Esophagus squamous epithelium (tissue), 5 donors: Measurements from ENCODE around the gene RPP30. TPM values are rescaled to one million over a fixed set of nuclear protein-coding genes. Genes with fewer than 3 reads are reported as not detected.
A peak's percentile ranks its signal among the peaks of the same experiment; 100 is the strongest.
"Not testable (repeated sequence)": the region's sequence is repeated elsewhere in the genome, so short reads cannot be mapped to it uniquely, and the experiment has no call there.

Experiments used
- DNase-seq: peaks from one replicate; lab custom pipeline; 2025; lab: John Stamatoyannopoulos, UW
- H3K27ac ChIP-seq, 4 donors: fragments of 200-600 bp; sonication (generic); one replicate each; pipeline ENCODE4 v1.5.1; 2016 to 2019; ENCODE audit warnings: mild to moderate bottlenecking in 1 of 4
- H3K27me3 ChIP-seq, 4 donors: fragments of 200-600 bp; sonication (generic); 1 replicate in 3 of 4; 2 replicates in 1 of 4; pipeline versions ENCODE4 v1.5.1 to v1.6.0; 2017 to 2021; ENCODE audit warnings: antibody characterized with exemption in 1 of 4
- H3K36me3 ChIP-seq, 3 donors: fragments of 200-600 bp; sonication (generic); one replicate each; pipeline ENCODE4 v1.5.1; 2016 to 2019
- H3K4me1 ChIP-seq, 3 donors: fragments of 200-600 bp; sonication (generic); one replicate each; pipeline ENCODE4 v1.5.1; 2017 to 2019
- H3K4me3 ChIP-seq, 4 donors: fragments of 200-600 bp; sonication (generic); 1 replicate in 3 of 4; 2 replicates in 1 of 4; pipeline ENCODE4 v1.5.1; 2016 to 2019; ENCODE audit warnings: mild to moderate bottlenecking in 2 of 4, moderate library complexity in 1 of 4
- H3K9me3 ChIP-seq, 3 donors: fragments of 200-600 bp; sonication (generic); one replicate each; pipeline ENCODE4 v1.5.1; 2016 to 2019
- POLR2A ChIP-seq, 4 donors: fragments of 450-650 bp; IDR thresholded peaks; one replicate each; pipeline ENCODE4 v1.6.1; 2017; ENCODE audit warnings: antibody characterized with exemption in 4 of 4, mild to moderate bottlenecking in 4 of 4, moderate library complexity in 3 of 4
- WGBS, 2 donors: methylation state at CpG; one replicate each; pipeline ENCODE4 v1.1.5; 2018; 5-methylcytosine and 5-hydroxymethylcytosine counted together
- intact Hi-C: fragments of 100-400 bp; cut with DNase I; formaldehyde crosslinking; loops from one replicate; pipeline ENCODE4 v1.15.0; 2022
- total RNA-seq, 4 donors: library from RNA; depleted of rRNA; stranded (reverse); fragments of >200 nt; gene quantifications; one replicate each; pipeline ENCODE4 v1.1.0, GENCODE V29; 2016
- TF ChIP-seq, protein P1 (sequence below), 6 experiments: fragments of 450-650 bp in 4 of 6; fragments of 200-600 bp in 2 of 6; sonication (generic) in 2 of 6; IDR thresholded peaks; one replicate each; pipeline ENCODE4 v1.5.1; 2016 to 2019; ENCODE audit warnings: antibody characterized with exemption in 6 of 6, mild to moderate bottlenecking in 4 of 6, moderate library complexity in 4 of 6
- donor health status: DM: yes; HTN: yes; CAD: no.

Gene RPP30
- total RNA-seq, 4 donors from 2014 or later: 13.6 to 31.4 (median 22.9) TPM

GRCh38 chr10:90866050-90866598 lies 5.7 kb upstream of the RPP30 start:
- DNase-seq: no peak
- Histone ChIP-seq H3K9me3 (no peaks in the 10 kb centered on the region), H3K27me3 (peaks cover 0 to 48% (median 0%) of the 10 kb centered on the region in 4 donors), H3K4me3 (no peak overlapping the region), H3K4me1 (peaks cover 0 to 3% (median 0%) of the 10 kb centered on the region in 3 donors), H3K36me3 (no peaks in the 10 kb centered on the region), H3K27ac (no peak overlapping the region)
- 61 to 85% methylated on average over 4 of the region's 4 CpGs for WGBS, 2 donors
- TF ChIP-seq, protein P1, sequence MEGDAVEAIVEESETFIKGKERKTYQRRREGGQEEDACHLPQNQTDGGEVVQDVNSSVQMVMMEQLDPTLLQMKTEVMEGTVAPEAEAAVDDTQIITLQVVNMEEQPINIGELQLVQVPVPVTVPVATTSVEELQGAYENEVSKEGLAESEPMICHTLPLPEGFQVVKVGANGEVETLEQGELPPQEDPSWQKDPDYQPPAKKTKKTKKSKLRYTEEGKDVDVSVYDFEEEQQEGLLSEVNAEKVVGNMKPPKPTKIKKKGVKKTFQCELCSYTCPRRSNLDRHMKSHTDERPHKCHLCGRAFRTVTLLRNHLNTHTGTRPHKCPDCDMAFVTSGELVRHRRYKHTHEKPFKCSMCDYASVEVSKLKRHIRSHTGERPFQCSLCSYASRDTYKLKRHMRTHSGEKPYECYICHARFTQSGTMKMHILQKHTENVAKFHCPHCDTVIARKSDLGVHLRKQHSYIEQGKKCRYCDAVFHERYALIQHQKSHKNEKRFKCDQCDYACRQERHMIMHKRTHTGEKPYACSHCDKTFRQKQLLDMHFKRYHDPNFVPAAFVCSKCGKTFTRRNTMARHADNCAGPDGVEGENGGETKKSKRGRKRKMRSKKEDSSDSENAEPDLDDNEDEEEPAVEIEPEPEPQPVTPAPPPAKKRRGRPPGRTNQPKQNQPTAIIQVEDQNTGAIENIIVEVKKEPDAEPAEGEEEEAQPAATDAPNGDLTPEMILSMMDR (IDR thresholded peaks at IDR 0.05): no peak
- no peak for TF ChIP-seq POLR2A (IDR thresholded peaks at IDR 0.05)
- intact Hi-C loops: loop anchor here (10.0 kb wide), 1 partner anchor 1071 kb away; no protein-coding TSS in a partner anchor

GRCh38 chr10:90871279-90871765 lies 452 bp upstream of the RPP30 start:
- H3K27ac ChIP-seq: peak overlapping the region; percentile 73 to 86 (median 81)
- H3K4me1 ChIP-seq: peaks cover 6 to 38% (median 11%) of the 10 kb centered on the region in 3 donors
- intact Hi-C loops: no loop called here
- peak overlapping the region; percentile 66 to 90 (median 80) for H3K4me3 ChIP-seq
- TF ChIP-seq, protein P1 (IDR thresholded peaks at IDR 0.05): peak in 4 of 6 experiments; percentile 35 to 46 (median 36)
- TF ChIP-seq POLR2A (IDR thresholded peaks at IDR 0.05): no peak
- peaks cover 0 to 16% (median under 1%) of the 10 kb centered on the region in 3 donors for H3K36me3 ChIP-seq
- DNase-seq: no peak
- 3 to 4% methylated on average over 14 of the region's 14 CpGs for WGBS, 2 donors
- peaks cover 0 to 33% (median 0%) of the 10 kb centered on the region in 4 donors for H3K27me3 ChIP-seq
- H3K9me3 ChIP-seq: no peaks in the 10 kb centered on the region

DNA sequence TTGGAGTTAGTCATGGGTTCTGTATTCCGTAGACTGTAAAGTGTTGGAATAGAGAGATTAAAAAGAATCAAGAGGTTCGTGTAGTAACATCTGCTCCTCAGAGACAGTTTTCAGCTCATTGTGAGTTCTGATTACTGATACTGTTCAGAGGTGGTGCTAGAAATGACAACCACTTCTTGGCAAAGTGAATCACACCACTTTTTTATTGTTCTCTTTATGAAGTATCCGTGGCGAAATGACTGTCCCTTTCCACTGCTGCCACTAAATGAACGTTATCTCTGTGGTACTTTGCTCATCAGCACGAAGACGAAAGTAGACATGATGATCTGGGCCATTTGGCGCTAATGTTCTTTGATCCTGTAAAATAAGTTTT lies 860 bp downstream of the RPP30 start:
- WGBS, 2 donors: 18 to 28% methylated on average over 8 of the region's 8 CpGs
- DNase-seq: no peak
- TF ChIP-seq, protein P1 (IDR thresholded peaks at IDR 0.05): no peak
- no peak for TF ChIP-seq POLR2A (IDR thresholded peaks at IDR 0.05)
- Histone ChIP-seq H3K27ac (peak overlapping the region in 3 of 4 donors; percentile 73 to 86 (median 81)), H3K27me3 (peaks cover 0 to 24% (median 0%) of the 10 kb centered on the region in 4 donors), H3K9me3 (no peaks in the 10 kb centered on the region), H3K4me1 (peaks cover 6 to 38% (median 11%) of the 10 kb centered on the region in 3 donors), H3K36me3 (peaks cover 0 to 29% (median 13%) of the 10 kb centered on the region in 3 donors), H3K4me3 (peak overlapping the region; percentile 66 to 90 (median 80))
- intact Hi-C loops: no loop called here

- peaks cover 0 to 11% (median 0%) of the 10 kb centered on the region in 3 donors for H3K4me1 ChIP-seq
- TF ChIP-seq, protein P1 (IDR thresholded peaks at IDR 0.05): no peak
- TF ChIP-seq POLR2A (IDR thresholded peaks at IDR 0.05): no peak
- DNase-seq: no peak
- H3K27me3 ChIP-seq: no peaks in the 10 kb centered on the region
- peaks cover 0 to 87% (median 19%) of the 10 kb centered on the region in 3 donors for H3K36me3 ChIP-seq
- intact Hi-C loops: no loop called here
- 72 to 84% methylated on average over 2 of the region's 2 CpGs for WGBS, 2 donors
- no peak overlapping the region for H3K4me3 ChIP-seq
- no peak overlapping the region for H3K27ac ChIP-seq
- H3K9me3 ChIP-seq: no peaks in the 10 kb centered on the region
These were observed 7.3 kb downstream of the RPP30 start for GRCh38 chr10:90879062-90879461.

DNA sequence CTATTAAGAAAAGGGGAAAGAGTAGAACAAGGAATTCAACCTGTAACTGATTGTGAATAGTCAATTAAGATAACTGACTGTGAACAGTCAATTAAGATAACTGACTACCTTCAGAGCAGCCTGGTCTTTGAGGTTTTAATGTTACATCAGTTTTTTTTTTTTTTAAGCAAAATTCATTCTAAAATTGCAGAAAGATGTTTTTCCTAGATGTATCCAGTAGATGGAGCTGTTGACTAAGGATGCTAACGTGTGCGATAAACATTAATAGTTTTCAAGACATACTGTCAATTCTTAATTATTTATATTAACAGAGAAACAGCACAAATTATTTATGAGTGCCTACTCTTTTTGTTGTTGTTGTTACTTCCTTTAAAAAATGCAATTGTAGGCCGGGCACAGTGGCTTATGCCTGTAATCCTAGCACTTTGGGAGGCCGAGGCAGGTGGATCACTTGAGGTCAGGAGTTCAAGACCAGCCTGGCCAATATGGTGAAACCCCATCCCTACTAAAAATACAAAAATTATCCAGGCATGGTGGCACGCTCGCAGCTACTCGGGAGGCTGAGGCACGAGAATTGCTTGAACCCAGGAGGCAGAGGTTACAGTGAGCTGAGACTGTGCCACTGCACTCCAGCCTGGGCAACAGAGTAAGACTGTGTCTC lies 8.4 kb downstream of the RPP30 start:
- H3K27ac ChIP-seq, H3K4me1 ChIP-seq, H3K9me3 ChIP-seq, DNase-seq, intact Hi-C loops, H3K4me3 ChIP-seq, H3K27me3 ChIP-seq: not testable (repeated sequence)
- H3K36me3 ChIP-seq: peaks cover 0 to 94% (median 19%) of the 10 kb centered on the region in 3 donors
- WGBS, 2 donors: 53 to 67% methylated on average over 4 to 8 of the region's 8 CpGs
- TF ChIP-seq, protein P1 (IDR thresholded peaks at IDR 0.05): peak; percentile 29 to 66 (median 50)
